Prostate gland (tissue), 2 donors: ENCODE data around the gene USP10.

Source experiments
- POLR2A ChIP-seq: fragments of 450-650 bp; IDR thresholded peaks from one replicate; pipeline ENCODE4 v1.6.1; 2016; ENCODE audit warnings: antibody characterized with exemption, mild to moderate bottlenecking
- POLR2AphosphoS5 ChIP-seq: sonication (generic); formaldehyde crosslinking; IDR thresholded peaks from one replicate; pipeline ENCODE4 v1.6.1; 2017; ENCODE audit warnings: antibody characterized with exemption
- TF ChIP-seq, protein P1 (sequence below), 4 experiments: fragments of 200-600 bp in 2 of 4; fragments of 450-650 bp in 2 of 4; sonication (generic) in 2 of 4; IDR thresholded peaks; 1 replicate in 3 of 4; 2 replicates in 1 of 4; pipeline ENCODE4 v1.5.1; 2016 to 2019; ENCODE audit warnings: antibody characterized with exemption in 4 of 4, mild to moderate bottlenecking in 2 of 4, moderate library complexity in 2 of 4

DNA sequence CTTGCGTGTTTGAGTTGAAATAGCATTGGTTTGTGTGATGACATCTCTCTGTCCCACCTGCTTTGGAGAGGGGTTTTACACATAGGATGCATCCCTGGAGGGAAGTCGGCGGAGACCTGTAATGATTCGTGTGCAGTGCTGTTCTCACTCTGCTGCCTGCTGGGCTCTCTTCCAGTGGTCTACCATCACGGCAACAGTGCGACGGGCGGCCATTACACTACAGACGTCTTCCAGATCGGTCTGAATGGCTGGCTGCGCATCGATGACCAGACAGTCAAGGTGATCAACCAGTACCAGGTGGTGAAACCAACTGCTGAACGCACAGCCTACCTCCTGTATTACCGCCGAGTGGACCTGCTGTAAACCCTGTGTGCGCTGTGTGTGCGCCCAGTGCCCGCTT, 78.9 kb downstream of the USP10 start:
- TF ChIP-seq, protein P1, sequence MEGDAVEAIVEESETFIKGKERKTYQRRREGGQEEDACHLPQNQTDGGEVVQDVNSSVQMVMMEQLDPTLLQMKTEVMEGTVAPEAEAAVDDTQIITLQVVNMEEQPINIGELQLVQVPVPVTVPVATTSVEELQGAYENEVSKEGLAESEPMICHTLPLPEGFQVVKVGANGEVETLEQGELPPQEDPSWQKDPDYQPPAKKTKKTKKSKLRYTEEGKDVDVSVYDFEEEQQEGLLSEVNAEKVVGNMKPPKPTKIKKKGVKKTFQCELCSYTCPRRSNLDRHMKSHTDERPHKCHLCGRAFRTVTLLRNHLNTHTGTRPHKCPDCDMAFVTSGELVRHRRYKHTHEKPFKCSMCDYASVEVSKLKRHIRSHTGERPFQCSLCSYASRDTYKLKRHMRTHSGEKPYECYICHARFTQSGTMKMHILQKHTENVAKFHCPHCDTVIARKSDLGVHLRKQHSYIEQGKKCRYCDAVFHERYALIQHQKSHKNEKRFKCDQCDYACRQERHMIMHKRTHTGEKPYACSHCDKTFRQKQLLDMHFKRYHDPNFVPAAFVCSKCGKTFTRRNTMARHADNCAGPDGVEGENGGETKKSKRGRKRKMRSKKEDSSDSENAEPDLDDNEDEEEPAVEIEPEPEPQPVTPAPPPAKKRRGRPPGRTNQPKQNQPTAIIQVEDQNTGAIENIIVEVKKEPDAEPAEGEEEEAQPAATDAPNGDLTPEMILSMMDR (IDR thresholded peaks at IDR 0.05), result no peak
- no peak for TF ChIP-seq POLR2A
- TF ChIP-seq POLR2AphosphoS5, result no peak
